CD4-positive, alpha-beta memory T cell (primary cell): ENCODE data around the gene SIK3. TPM values are rescaled to one million over a fixed set of nuclear protein-coding genes. Genes with fewer than 3 reads are reported as not detected.

ENCODE experiments used
- CTCF ChIA-PET: fragments of 350-600 bp; sonication (Branson Sonifier 250); formaldehyde crosslinking; loops from one replicate; lab custom pipeline; 2021; ENCODE audit warnings: inconsistent platforms; ENCODE audit not compliant: partially characterized antibody; lab: Charles Lee
- POLR2A ChIA-PET: fragments of 350-600 bp; sonication (Branson Sonifier 250); formaldehyde crosslinking; loops from one replicate; lab custom pipeline; 2021; ENCODE audit not compliant: partially characterized antibody; lab: Charles Lee
- DNase-seq, 5 donors: peaks; one replicate each; pipeline versions ENCODE4 v3.0.0 to v3.0.0-alpha.2; 2020 to 2022; ENCODE audit warnings: mixed read lengths in 1 of 5
- H3K27ac ChIP-seq: one replicate; pipeline ENCODE4 v1.7.0; 2013; ENCODE audit warnings: low read depth, low read length
- H3K27me3 ChIP-seq: 2 replicates; pipeline ENCODE4 v1.7.0; 2013; ENCODE audit warnings: mild to moderate bottlenecking, low read length, moderate library complexity; ENCODE audit not compliant: insufficient read depth
- H3K36me3 ChIP-seq: 2 replicates; pipeline ENCODE4 v1.7.0; 2013; ENCODE audit warnings: mild to moderate bottlenecking, low read length, moderate library complexity; ENCODE audit not compliant: insufficient read depth
- H3K4me1 ChIP-seq: 2 replicates; pipeline ENCODE4 v1.7.0; 2013; ENCODE audit warnings: mild to moderate bottlenecking, low read length, moderate library complexity; ENCODE audit not compliant: insufficient read depth
- H3K4me3 ChIP-seq, 2 donors: one replicate each; pipeline ENCODE4 v1.7.0; 2013; ENCODE audit warnings: low read length in 2 of 2, mild to moderate bottlenecking in 1 of 2
- H3K9me3 ChIP-seq, 2 donors: one replicate each; pipeline ENCODE4 v1.7.0; 2013; ENCODE audit warnings: low read length in 2 of 2, control low read depth in 1 of 2; ENCODE audit not compliant: control insufficient read depth in 1 of 2
- H3K27ac Mint-ChIP-seq, 7 donors: one replicate each; pipeline ENCODE4 v1.8.0; 2020 to 2021; ENCODE audit warnings: mixed read lengths in 7 of 7, mild to moderate bottlenecking in 6 of 7, inconsistent platforms in 3 of 7, moderate library complexity in 3 of 7
- H3K27me3 Mint-ChIP-seq, 2 donors: one replicate each; pipeline ENCODE4 v1.8.0; 2020 to 2021; ENCODE audit warnings: mixed read lengths in 2 of 2
- H3K36me3 Mint-ChIP-seq, 2 donors: one replicate each; pipeline ENCODE4 v1.8.0; 2020 to 2021; ENCODE audit warnings: mixed read lengths in 2 of 2, inconsistent platforms in 1 of 2, mild to moderate bottlenecking in 1 of 2
- H3K4me1 Mint-ChIP-seq, 4 donors: one replicate each; pipeline ENCODE4 v1.8.0; 2020 to 2021; ENCODE audit warnings: mixed read lengths in 4 of 4, mild to moderate bottlenecking in 1 of 4
- H3K4me3 Mint-ChIP-seq, 8 donors: one replicate each; pipeline ENCODE4 v1.8.0; 2020 to 2021; ENCODE audit warnings: mixed read lengths in 8 of 8, mild to moderate bottlenecking in 7 of 8, moderate library complexity in 6 of 8, inconsistent platforms in 3 of 8
- H3K9me3 Mint-ChIP-seq, 8 donors: one replicate each; pipeline ENCODE4 v1.8.0; 2020 to 2021; ENCODE audit warnings: mixed read lengths in 8 of 8, mild to moderate bottlenecking in 5 of 8, inconsistent platforms in 3 of 8, moderate library complexity in 1 of 8
- intact Hi-C: fragments of 100-400 bp; cut with micrococcal nuclease; formaldehyde crosslinking; loops from one replicate; pipeline ENCODE4 v1.15.1; 2023
- polyA plus RNA-seq, 2 donors: library from polyadenylated mRNA; unstranded; fragments of 300-500 nt; fragmentation: Illumina TruSeq; gene quantifications; one replicate each; pipeline ENCODE4 v1.2.3, GENCODE V29; 2021
- total RNA-seq, 2 experiments: library from RNA; stranded (reverse); gene quantifications; one replicate each; pipeline ENCODE4 v1.2.3, GENCODE V29; 2021

Gene SIK3
- total and polyA plus RNA-seq, 4 experiments from 2014 or later = 9.7 to 97.5 (median 62.5) TPM

DNA sequence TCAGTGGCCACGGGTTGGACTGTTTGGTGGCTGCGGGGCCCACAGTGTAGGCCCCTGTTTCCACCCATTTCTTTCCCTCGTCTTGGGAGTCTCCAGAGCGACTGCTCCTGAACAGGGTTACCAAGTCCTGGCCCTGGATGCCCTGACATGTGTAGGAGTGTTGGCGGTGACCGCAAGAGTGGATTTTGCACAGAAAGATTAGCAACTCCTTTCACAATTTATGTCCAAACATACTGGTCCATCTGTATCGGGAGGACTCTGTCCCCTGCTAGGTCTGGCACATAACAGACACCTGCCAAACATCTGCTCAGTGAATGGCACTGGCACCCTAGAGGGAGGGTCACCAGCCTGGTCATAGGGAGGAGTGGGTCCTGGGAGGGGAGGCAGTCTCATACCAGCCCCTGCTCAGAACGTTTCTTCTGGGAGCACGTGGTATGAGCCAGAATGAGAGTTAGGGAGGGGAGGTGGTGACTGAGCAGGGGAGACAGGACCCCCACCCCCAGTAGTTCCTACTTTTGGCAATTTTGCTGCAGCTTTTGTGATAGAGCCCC is 257.4 kb downstream of the SIK3 start:
- Histone ChIP-seq H3K4me3 (no peak overlapping the region), H3K27ac (no peak overlapping the region), H3K36me3 (peaks cover 15% of the 10 kb centered on the region), H3K9me3 (no peaks in the 10 kb centered on the region), H3K27me3 (no peaks in the 10 kb centered on the region), H3K4me1 (peaks cover 6% of the 10 kb centered on the region)
- no peak for DNase-seq
- no peaks in the 10 kb centered on the region for H3K9me3 Mint-ChIP-seq
- CTCF ChIA-PET = interaction anchor here (0.8 to 10.0 kb wide), 5 partner anchors 9 to 264 kb away, joined by 3 to 189 read pairs (median 3); partner anchors contain the start of genes APOA5 and ZPR1
- POLR2A ChIA-PET = interaction anchor here (0.6 to 2.4 kb wide), 2 partner anchors 12 to 120 kb away, joined by 3 to 16 read pairs; no protein-coding TSS in a partner anchor
- peaks cover 3 to 11% (median 6%) of the 10 kb centered on the region in 4 donors for H3K4me1 Mint-ChIP-seq
- H3K36me3 Mint-ChIP-seq = peaks cover 17 to 22% of the 10 kb centered on the region in 2 donors
- H3K4me3 Mint-ChIP-seq = no peak overlapping the region
- no peaks in the 10 kb centered on the region for H3K27me3 Mint-ChIP-seq
- H3K27ac Mint-ChIP-seq = peak overlapping the region in 4 of 7 donors; percentile 36 to 74 (median 66)
- intact Hi-C loops = no loop called here

DNA sequence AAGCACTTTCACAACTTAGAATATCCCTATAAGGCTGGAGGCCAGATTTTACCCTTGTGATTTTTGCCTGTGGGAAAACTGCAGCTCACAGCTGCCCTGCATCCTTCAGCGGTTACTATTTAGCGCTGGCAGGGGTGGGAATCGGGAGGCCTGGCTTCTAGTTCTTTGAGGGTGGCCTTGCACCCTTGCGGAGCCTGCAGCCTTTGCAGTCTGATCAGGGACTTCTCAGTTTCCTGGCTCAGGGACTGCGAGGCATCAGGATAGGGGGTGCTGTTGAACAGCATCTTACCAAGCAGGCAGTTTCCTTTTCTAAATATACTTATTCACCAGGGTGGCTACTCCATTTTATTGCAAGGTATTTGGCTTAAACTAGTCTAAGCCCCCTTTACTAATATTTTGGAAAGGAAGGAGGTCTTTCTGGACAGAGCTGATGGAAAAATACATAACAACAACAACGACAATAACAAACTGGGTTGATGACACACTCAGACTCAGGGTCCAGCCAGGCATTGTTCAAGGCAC is 257.9 kb downstream of the SIK3 start:
- Histone ChIP-seq H3K4me1 (peaks cover 11% of the 10 kb centered on the region), H3K27me3 (no peaks in the 10 kb centered on the region), H3K9me3 (no peaks in the 10 kb centered on the region), H3K4me3 (no peak overlapping the region), H3K27ac (no peak overlapping the region), H3K36me3 (peaks cover 10% of the 10 kb centered on the region)
- peak overlapping the region in 1 of 7 donors; percentile 29 for H3K27ac Mint-ChIP-seq
- DNase-seq = no peak
- peaks cover 12 to 17% of the 10 kb centered on the region in 2 donors for H3K36me3 Mint-ChIP-seq
- peaks cover 4 to 15% (median 9%) of the 10 kb centered on the region in 4 donors for H3K4me1 Mint-ChIP-seq
- CTCF ChIA-PET = interaction anchor here (1.3 to 10.0 kb wide), 5 partner anchors 9 to 265 kb away, joined by 3 to 189 read pairs (median 4); partner anchors contain the start of genes APOA5 and ZPR1
- POLR2A ChIA-PET = interaction anchor here (2.4 kb wide), 1 partner anchor 13 kb away, joined by 16 read pairs; no protein-coding TSS in a partner anchor
- no peak overlapping the region for H3K4me3 Mint-ChIP-seq
- no peaks in the 10 kb centered on the region for H3K27me3 Mint-ChIP-seq
- no peaks in the 10 kb centered on the region for H3K9me3 Mint-ChIP-seq
- intact Hi-C loops = no loop called here

DNA sequence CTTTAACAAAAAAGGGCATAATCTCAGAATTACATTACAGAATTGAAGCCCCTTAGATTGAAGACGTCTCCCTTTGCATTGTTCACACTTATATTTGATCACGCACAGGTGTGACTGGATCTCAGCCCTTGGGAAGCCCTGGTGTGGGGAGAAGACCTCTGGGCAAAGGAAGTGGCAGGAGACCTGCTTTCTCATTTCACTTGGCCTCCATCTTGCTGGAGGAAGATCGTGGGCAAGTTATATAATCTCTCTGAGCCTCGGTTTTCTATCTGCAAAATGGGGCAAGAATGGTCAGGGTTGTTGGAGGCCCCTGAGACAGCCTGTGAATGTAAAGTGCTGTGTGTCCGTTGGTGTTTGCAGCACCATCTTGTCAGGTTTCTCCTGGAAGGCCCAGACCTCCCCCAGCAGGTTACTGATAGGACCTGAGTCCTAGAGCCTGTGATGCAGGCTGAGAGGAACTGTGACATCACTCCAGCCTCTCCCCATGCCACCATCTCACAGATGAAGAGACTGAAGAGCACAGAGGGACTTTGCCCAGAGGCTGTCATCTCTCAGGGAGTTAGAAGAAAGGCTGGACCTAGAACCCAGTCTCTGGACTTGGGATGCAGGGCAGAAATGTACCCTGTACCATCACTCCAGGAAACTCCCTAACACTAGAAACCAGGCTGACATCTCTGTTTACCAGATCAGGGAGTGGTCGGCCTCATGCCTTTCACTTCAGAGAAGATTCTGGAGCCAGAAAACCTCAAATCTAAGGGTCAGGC is 259.7 kb downstream of the SIK3 start:
- H3K36me3 Mint-ChIP-seq = peaks cover 3 to 4% of the 10 kb centered on the region in 2 donors
- peak overlapping the region in 1 of 7 donors; percentile 83 for H3K27ac Mint-ChIP-seq
- Histone ChIP-seq H3K27ac (no peak overlapping the region), H3K36me3 (peaks cover 1% of the 10 kb centered on the region), H3K9me3 (no peaks in the 10 kb centered on the region), H3K4me3 (no peak overlapping the region), H3K27me3 (no peaks in the 10 kb centered on the region), H3K4me1 (peaks cover 15% of the 10 kb centered on the region)
- no peaks in the 10 kb centered on the region for H3K9me3 Mint-ChIP-seq
- POLR2A ChIA-PET = interaction anchor here (2.4 kb wide), 1 partner anchor 14 kb away, joined by 16 read pairs; no protein-coding TSS in a partner anchor
- H3K4me1 Mint-ChIP-seq = peaks cover 4 to 21% (median 9%) of the 10 kb centered on the region in 4 donors
- intact Hi-C loops = no loop called here
- H3K4me3 Mint-ChIP-seq = no peak overlapping the region
- no peak for DNase-seq
- CTCF ChIA-PET = interaction anchor here (1.1 to 10.0 kb wide), 5 partner anchors 13 to 289 kb away, joined by 3 to 189 read pairs (median 10); partner anchors contain the start of genes APOA5 and ZPR1
- no peaks in the 10 kb centered on the region for H3K27me3 Mint-ChIP-seq

- DNase-seq = no peak
- H3K9me3 ChIP-seq = no peaks in the 10 kb centered on the region
- ChIA-PET POLR2A (interaction anchor here (2.8 to 3.3 kb wide), 2 partner anchors 15 to 50 kb away, joined by 26 to 103 read pairs; partner anchors contain the start of gene ZPR1), CTCF (interaction anchor here (1.5 to 10.0 kb wide), 12 partner anchors 14 to 268 kb away, joined by 3 to 189 read pairs (median 12); partner anchors contain the start of genes APOA5, SIK3 and ZPR1)
- Mint-ChIP-seq H3K36me3 (no peaks in the 10 kb centered on the region), H3K4me3 (peak within 1 kb of the TSS in 2 of 8 donors; percentile 24 to 31), H3K27me3 (no peaks in the 10 kb centered on the region), H3K27ac (peak within 1 kb of the TSS in 2 of 7 donors; percentile 70 to 83), H3K9me3 (no peaks in the 10 kb centered on the region), H3K4me1 (peaks cover 4 to 21% (median 9%) of the 10 kb centered on the region in 4 donors)
- peaks cover 15% of the 10 kb centered on the region for H3K4me1 ChIP-seq
- H3K36me3 ChIP-seq = no peaks in the 10 kb centered on the region
- no peaks in the 10 kb centered on the region for H3K27me3 ChIP-seq
- H3K27ac ChIP-seq = no peak within 1 kb of the TSS
- no peak within 1 kb of the TSS for H3K4me3 ChIP-seq
- intact Hi-C loops = no loop called here
Measured at GRCh38 chr11:116837231-116838091, 260.8 kb downstream of the SIK3 start, which contains the start of gene APOA1. Gene APOA1, minus strand, starts transcription at chr11:116837622. Its CDS starts 235 bp downstream, at chr11:116837387.

DNA sequence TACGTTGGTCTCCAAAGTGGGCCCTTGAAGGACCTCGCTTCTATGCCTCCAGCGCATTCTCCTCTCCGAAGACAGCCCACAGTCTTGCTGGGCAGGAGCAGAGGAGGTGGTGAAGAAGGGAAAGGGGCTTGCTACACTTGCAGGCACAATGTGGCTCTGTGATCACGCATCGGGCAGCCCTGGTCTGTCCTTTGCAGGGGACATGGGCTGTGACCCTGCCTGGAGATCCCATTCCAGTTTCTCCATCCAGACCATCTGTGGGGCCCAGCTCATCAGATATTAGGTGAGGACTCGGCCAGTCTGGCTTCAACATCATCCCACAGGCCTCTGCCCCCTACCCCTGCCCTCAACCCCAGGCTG is 261.6 kb downstream of the SIK3 start:
- Mint-ChIP-seq H3K4me3 (peak overlapping the region in 1 of 8 donors; percentile 31), H3K27me3 (no peaks in the 10 kb centered on the region), H3K36me3 (no peaks in the 10 kb centered on the region), H3K27ac (peak overlapping the region in 1 of 7 donors; percentile 70), H3K4me1 (peaks cover 4 to 21% (median 9%) of the 10 kb centered on the region in 4 donors), H3K9me3 (no peaks in the 10 kb centered on the region)
- Histone ChIP-seq H3K9me3 (no peaks in the 10 kb centered on the region), H3K4me3 (no peak overlapping the region), H3K36me3 (no peaks in the 10 kb centered on the region), H3K27ac (no peak overlapping the region), H3K4me1 (peaks cover 15% of the 10 kb centered on the region), H3K27me3 (no peaks in the 10 kb centered on the region)
- intact Hi-C loops = loop anchor here (1.0 kb wide), 6 partner anchors 17 to 270 kb away; partner anchors contain the start of genes APOA5 and SIK3
- CTCF ChIA-PET = interaction anchor here (0.6 to 10.0 kb wide), 47 partner anchors 9 to 387 kb away, joined by 3 to 189 read pairs (median 5); partner anchors contain the start of genes APOA4, APOA5, SIDT2 and SIK3
- no peak for DNase-seq
- POLR2A ChIA-PET = interaction anchor here (1.4 to 3.3 kb wide), 6 partner anchors 11 to 104 kb away, joined by 3 to 103 read pairs (median 14); partner anchors contain the start of genes APOA5 and ZPR1
